K562 (cell line): ENCODE results near the gene GPR78. TPM values are rescaled to one million over a fixed set of nuclear protein-coding genes. Genes with fewer than 3 reads are reported as not detected.

ENCODE experiments used
- CBFA2T2 ChIP-seq: fragments of 450-650 bp; conservative IDR thresholded peaks from 2 replicates; pipeline ENCODE4 v1.6.1; 2017; ENCODE audit warnings: mild to moderate bottlenecking
- CBX3 ChIP-seq, 2 experiments: IDR thresholded peaks; 1 replicate in 1 of 2; 2 replicates in 1 of 2; pipeline ENCODE4 v1.6.1; 2012; ENCODE audit warnings: inconsistent platforms in 2 of 2, low read length in 2 of 2, borderline replicate concordance in 1 of 2, control low read depth in 1 of 2
- CHD4 ChIP-seq: fragments of 200-600 bp; sonication (generic); IDR thresholded peaks from 3 replicates; pipeline ENCODE4 v1.6.1; 2012; ENCODE audit warnings: low read depth, mild to moderate bottlenecking, mixed read lengths, low read length, inconsistent platforms; ENCODE audit not compliant: insufficient read depth, insufficient replicate concordance, poor library complexity, severe bottlenecking
- CREM ChIP-seq: IDR thresholded peaks from 2 replicates; pipeline ENCODE4 v1.6.1; 2014; ENCODE audit warnings: antibody characterized with exemption, low read depth
- DNMT1 ChIP-seq: fragments of 450-650 bp; IDR thresholded peaks from 2 replicates; pipeline ENCODE4 v1.6.1; 2016; ENCODE audit warnings: antibody characterized with exemption, mild to moderate bottlenecking
- EZH2 ChIP-seq: IDR thresholded peaks from 2 replicates; pipeline ENCODE4 v1.6.1; 2012; ENCODE audit warnings: low read depth, mild to moderate bottlenecking, inconsistent platforms, low read length, borderline replicate concordance
- FOXA1 ChIP-seq: fragments of 450-650 bp; IDR thresholded peaks from 2 replicates; pipeline ENCODE4 v1.6.1; 2016; ENCODE audit warnings: mild to moderate bottlenecking, borderline replicate concordance
- GTF2F1 ChIP-seq: IDR thresholded peaks from 2 replicates; pipeline ENCODE4 v1.6.1; 2011; ENCODE audit warnings: low read depth, low read length, improper control_type of control experiment
- HBP1 ChIP-seq: fragments of 450-650 bp; formaldehyde crosslinking; IDR thresholded peaks from 2 replicates; pipeline ENCODE4 v1.4.0; 2022; ENCODE audit warnings: missing genetic modification characterization
- IFI16 ChIP-seq: fragments of 250-450 bp; sonication (Bioruptor Pico); IDR thresholded peaks from 2 replicates; pipeline ENCODE4 v2.1.2; 2022; ENCODE audit warnings: mild to moderate bottlenecking, inconsistent platforms
- NFATC3 ChIP-seq: fragments of 450-650 bp; IDR thresholded peaks from 2 replicates; pipeline ENCODE4 v1.6.1; 2017; ENCODE audit warnings: mild to moderate bottlenecking
- PATZ1 ChIP-seq: fragments of 250-450 bp; sonication (Bioruptor Pico); IDR thresholded peaks from 2 replicates; pipeline ENCODE4 v1.5.0; 2020; ENCODE audit warnings: mild to moderate bottlenecking, borderline replicate concordance
- POLR2B ChIP-seq: fragments of 450-650 bp; IDR thresholded peaks from 2 replicates; pipeline ENCODE4 v1.6.1; 2018; ENCODE audit warnings: low read depth; ENCODE audit not compliant: partially characterized antibody
- RHOXF2B ChIP-seq: fragments of 250-450 bp; sonication (Bioruptor Pico); conservative IDR thresholded peaks from 2 replicates; pipeline ENCODE4 v1.5.1; 2021
- STAT5B ChIP-seq: fragments of 250-450 bp; sonication (Bioruptor Pico); IDR thresholded peaks from 2 replicates; pipeline ENCODE4 v1.8.0; 2021; ENCODE audit warnings: mild to moderate bottlenecking, inconsistent platforms
- TBL1XR1 ChIP-seq, 2 experiments: IDR thresholded peaks; 2 replicates each; pipeline ENCODE4 v1.6.1; 2012; ENCODE audit warnings: improper control_type of control experiment in 2 of 2, low read length in 2 of 2, mild to moderate bottlenecking in 1 of 2
- ZNF23 ChIP-seq: fragments of 250-450 bp; sonication (Bioruptor Pico); IDR thresholded peaks from 2 replicates; pipeline ENCODE4 v1.4.0; 2020; ENCODE audit warnings: mild to moderate bottlenecking
- ZNF699 ChIP-seq: fragments of 250-450 bp; sonication (Bioruptor Pico); IDR thresholded peaks from 2 replicates; pipeline ENCODE4 v1.8.0; 2021; ENCODE audit warnings: mild to moderate bottlenecking, moderate library complexity; ENCODE audit not compliant: insufficient replicate concordance
- ZNF766 ChIP-seq: fragments of 200-800 bp; sonication (Bioruptor generic); conservative IDR thresholded peaks from 2 replicates; pipeline ENCODE4 v1.6.1; 2016; ENCODE audit warnings: missing genetic modification characterization, missing compliant biosample characterization
- polyA plus RNA-seq, 8 experiments: library from polyadenylated mRNA; depleted of rRNA in 4 of 8; stranded (reverse) in 5 of 8; unstranded in 3 of 8; fragments of >200 nt; fragmentation: Nextera tagmentation in 2 of 8; fragmentation: Illumina TruSeq in 1 of 8; extraction: Ambion mirVana in 2 of 8; extraction: Trizol in 1 of 8; gene quantifications; 2 replicates each; pipeline versions ENCODE4 v1.2.1 to v1.2.3, GENCODE V29; 2011 to 2014; ENCODE audit warnings: inconsistent platforms in 1 of 8, missing spikeins in 1 of 8
- total RNA-seq, 7 experiments: library from RNA; depleted of rRNA in 6 of 7; stranded (reverse); fragments of >200 nt in 6 of 7; fragmentation: Illumina TruSeq in 2 of 7; extraction: Trizol in 2 of 7; gene quantifications; 2 replicates each; pipeline versions ENCODE4 v1.2.1 to v1.2.3, GENCODE V29; 2011 to 2021; ENCODE audit warnings: low replicate concordance in 1 of 7
- TF ChIP-seq, protein P1 (sequence below): fragments of 250-450 bp; sonication (Bioruptor Pico); IDR thresholded peaks from 2 replicates; pipeline ENCODE4 v1.5.1; 2021; ENCODE audit warnings: mild to moderate bottlenecking
- TF ChIP-seq, protein P2 (sequence below): fragments of 250-450 bp; sonication (Bioruptor Pico); IDR thresholded peaks from 2 replicates; pipeline ENCODE4 v1.5.0; 2021; ENCODE audit warnings: mild to moderate bottlenecking, borderline replicate concordance

Gene GPR78
- total and polyA plus RNA-seq, 9 of the 15 experiments (the other 6 are each of a cell fraction or from before 2014, with no cell fraction given) = 0.04 to 0.13 (median 0.07) TPM; not detected in 4

DNA sequence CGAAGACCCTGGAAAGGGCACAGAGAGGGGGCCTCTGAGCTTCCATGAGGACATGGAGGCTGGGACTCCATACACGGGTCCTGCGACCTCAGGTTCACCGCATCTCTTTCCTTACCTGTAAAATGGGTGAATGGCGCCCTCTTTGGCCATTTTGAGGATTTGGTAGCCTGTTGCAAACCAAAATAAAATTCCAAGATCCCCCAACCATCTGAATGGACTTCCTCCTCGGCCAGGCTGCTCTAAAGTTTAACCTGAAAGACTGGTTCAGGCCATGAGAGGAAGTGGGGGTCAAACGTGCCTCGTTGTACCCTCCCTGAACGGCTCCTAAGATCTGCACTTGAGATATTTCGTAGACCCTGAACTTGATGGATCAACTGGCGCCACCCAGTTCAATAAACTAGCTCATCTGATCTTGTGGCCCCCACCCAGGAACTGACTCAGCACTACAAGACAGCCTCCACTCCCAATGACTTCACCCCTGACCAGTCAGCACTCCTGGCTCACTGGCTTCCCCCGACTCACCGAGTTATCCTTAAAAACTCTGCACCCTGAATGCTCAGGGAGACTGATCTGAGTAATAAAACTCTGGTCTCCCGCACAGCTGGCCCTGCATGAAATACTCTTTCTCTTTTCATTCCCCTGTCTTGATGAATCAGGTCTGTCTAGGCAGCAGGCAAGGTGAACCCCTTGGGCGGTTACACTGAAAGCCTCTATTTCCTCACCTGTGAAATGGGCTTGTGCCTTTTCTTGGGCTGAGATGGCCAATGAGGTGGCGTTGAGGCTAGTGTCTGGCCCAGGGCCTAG is 32.9 kb upstream of the GPR78 start (continued):
- no peak for TF ChIP-seq HBP1 (CRISPR knock-in tag)
- no peak for TF ChIP-seq EZH2
- no peak for TF ChIP-seq PATZ1 (CRISPR knock-in tag)
- no peak for TF ChIP-seq ZNF699
- TF ChIP-seq RHOXF2B (CRISPR knock-in tag) = no peak
- TF ChIP-seq TBL1XR1 (IDR thresholded peaks at IDR 0.05; ENCODE audit: low read length in 2 of 2) = no peak; a peak in 1 of 4 replicates
- TF ChIP-seq STAT5B = no peak
- no peak for TF ChIP-seq DNMT1
- TF ChIP-seq POLR2B = no peak
- TF ChIP-seq, protein P1, sequence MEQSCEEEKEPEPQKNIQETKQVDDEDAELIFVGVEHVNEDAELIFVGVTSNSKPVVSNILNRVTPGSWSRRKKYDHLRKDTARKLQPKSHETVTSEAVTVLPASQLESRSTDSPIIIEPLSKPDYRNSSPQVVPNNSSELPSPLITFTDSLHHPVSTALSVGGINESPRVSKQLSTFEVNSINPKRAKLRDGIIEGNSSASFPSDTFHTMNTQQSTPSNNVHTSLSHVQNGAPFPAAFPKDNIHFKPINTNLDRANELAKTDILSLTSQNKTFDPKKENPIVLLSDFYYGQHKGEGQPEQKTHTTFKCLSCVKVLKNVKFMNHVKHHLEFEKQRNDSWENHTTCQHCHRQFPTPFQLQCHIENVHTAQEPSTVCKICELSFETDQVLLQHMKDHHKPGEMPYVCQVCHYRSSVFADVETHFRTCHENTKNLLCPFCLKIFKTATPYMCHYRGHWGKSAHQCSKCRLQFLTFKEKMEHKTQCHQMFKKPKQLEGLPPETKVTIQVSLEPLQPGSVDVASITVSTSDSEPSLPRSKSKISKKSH (CRISPR knock-in tag) = no peak
- TF ChIP-seq, protein P2, sequence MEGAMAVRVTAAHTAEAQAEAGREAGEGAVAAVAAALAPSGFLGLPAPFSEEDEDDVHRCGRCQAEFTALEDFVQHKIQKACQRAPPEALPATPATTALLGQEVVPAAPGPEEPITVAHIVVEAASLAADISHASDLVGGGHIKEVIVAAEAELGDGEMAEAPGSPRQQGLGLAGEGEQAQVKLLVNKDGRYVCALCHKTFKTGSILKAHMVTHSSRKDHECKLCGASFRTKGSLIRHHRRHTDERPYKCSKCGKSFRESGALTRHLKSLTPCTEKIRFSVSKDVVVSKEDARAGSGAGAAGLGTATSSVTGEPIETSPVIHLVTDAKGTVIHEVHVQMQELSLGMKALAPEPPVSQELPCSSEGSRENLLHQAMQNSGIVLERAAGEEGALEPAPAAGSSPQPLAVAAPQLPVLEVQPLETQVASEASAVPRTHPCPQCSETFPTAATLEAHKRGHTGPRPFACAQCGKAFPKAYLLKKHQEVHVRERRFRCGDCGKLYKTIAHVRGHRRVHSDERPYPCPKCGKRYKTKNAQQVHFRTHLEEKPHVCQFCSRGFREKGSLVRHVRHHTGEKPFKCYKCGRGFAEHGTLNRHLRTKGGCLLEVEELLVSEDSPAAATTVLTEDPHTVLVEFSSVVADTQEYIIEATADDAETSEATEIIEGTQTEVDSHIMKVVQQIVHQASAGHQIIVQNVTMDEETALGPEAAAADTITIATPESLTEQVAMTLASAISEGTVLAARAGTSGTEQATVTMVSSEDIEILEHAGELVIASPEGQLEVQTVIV = no peak
- TF ChIP-seq FOXA1 = no peak
- TF ChIP-seq GTF2F1 = no peak
- TF ChIP-seq CBFA2T2 = no peak
- TF ChIP-seq NFATC3 = no peak
- no peak for TF ChIP-seq IFI16
- TF ChIP-seq CBX3 (IDR thresholded peaks at IDR 0.05; ENCODE audit: borderline replicate concordance in 1 of 2, low read length in 2 of 2) = peak in 1 of 2 experiments; percentile 73; a peak in 1 of 3 replicates
- TF ChIP-seq ZNF23 = no peak
- TF ChIP-seq CREM = 0 out of 2 replicates have a peak, but pooled peaks have one; percentile 24
- peak; percentile 63; the same call in 1 of the 2 replicates for TF ChIP-seq ZNF766 (CRISPR knock-in tag)
- peak; percentile 90 for TF ChIP-seq CHD4
